ENCODE results near the gene BRPF3.

DNA sequence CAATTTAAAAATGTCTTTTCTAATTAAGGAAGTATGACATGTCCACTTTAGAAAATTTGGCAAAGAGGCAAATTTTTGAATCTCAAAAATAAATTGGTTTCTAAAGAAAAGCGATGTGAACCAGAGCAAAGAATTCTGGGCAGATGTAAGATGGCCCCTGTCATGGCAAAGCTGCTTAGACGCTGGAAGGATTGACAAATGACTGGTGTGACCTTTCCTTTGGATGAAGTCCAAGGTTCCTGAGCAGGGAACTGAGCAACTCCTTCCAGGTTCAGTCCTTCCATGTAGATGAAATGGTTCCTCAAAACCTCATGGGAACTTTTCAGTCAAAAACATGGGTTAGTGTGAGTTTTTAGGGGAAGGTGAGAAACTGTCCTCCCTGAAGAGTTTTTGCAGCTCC lies 25.1 kb downstream of the BRPF3 start:
- TF ChIP-seq, protein P1, sequence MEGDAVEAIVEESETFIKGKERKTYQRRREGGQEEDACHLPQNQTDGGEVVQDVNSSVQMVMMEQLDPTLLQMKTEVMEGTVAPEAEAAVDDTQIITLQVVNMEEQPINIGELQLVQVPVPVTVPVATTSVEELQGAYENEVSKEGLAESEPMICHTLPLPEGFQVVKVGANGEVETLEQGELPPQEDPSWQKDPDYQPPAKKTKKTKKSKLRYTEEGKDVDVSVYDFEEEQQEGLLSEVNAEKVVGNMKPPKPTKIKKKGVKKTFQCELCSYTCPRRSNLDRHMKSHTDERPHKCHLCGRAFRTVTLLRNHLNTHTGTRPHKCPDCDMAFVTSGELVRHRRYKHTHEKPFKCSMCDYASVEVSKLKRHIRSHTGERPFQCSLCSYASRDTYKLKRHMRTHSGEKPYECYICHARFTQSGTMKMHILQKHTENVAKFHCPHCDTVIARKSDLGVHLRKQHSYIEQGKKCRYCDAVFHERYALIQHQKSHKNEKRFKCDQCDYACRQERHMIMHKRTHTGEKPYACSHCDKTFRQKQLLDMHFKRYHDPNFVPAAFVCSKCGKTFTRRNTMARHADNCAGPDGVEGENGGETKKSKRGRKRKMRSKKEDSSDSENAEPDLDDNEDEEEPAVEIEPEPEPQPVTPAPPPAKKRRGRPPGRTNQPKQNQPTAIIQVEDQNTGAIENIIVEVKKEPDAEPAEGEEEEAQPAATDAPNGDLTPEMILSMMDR (conservative IDR thresholded peaks at IDR 0.05) = no peak
- TF ChIP-seq ZFX (IDR thresholded peaks at IDR 0.05) = no peak
